OCI-LY3 (cell line): ENCODE results near the gene DTNBP1.

Experiments
- EZH2phosphoT487 ChIP-seq: fragments of 200-600 bp; shearing (Covaris generic); IDR thresholded peaks from 2 replicates; pipeline ENCODE4 v1.6.1; 2018; ENCODE audit warnings: antibody characterized with exemption, mixed run types, low read depth
- TF ChIP-seq, protein P1 (sequence below): fragments of 200-600, 300-600 bp; sonication (generic); IDR thresholded peaks from 2 replicates; pipeline ENCODE4 v1.5.1; 2014; ENCODE audit warnings: antibody characterized with exemption, low read length, low read depth

DNA sequence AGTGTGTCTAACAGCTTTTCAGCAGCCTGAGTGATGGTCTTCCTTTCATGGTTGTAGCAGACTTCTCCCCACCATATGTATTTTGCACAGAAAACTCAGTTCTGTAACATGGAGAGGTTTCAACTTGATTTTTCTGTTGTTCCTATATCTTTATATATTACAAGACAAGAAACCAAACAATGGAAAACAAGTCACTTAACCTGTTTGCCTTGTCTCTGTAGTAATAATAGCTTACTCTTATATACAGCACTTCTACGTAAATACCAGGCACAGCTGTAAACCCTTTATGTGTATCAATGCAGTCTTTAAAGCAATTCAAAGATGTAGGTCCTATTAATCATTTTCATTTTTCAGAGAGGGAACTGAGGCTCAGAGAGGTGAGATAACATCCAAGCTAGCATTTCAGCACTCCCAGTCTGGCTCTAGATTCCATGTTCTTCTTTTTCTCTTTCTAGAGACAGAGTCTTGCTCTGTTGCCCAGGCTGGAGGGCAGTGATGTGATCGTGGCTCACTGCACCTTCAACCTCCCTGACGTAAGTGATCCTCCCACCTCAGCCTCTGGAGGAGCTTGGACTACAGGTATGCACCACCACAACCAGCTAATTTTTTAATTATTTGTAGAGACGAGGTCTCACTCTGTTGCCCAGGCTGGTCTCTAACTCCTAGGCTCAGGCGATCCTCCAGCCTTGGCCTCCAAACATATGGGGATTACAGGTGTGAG is 90.4 kb downstream of the DTNBP1 start:
- TF ChIP-seq, protein P1, sequence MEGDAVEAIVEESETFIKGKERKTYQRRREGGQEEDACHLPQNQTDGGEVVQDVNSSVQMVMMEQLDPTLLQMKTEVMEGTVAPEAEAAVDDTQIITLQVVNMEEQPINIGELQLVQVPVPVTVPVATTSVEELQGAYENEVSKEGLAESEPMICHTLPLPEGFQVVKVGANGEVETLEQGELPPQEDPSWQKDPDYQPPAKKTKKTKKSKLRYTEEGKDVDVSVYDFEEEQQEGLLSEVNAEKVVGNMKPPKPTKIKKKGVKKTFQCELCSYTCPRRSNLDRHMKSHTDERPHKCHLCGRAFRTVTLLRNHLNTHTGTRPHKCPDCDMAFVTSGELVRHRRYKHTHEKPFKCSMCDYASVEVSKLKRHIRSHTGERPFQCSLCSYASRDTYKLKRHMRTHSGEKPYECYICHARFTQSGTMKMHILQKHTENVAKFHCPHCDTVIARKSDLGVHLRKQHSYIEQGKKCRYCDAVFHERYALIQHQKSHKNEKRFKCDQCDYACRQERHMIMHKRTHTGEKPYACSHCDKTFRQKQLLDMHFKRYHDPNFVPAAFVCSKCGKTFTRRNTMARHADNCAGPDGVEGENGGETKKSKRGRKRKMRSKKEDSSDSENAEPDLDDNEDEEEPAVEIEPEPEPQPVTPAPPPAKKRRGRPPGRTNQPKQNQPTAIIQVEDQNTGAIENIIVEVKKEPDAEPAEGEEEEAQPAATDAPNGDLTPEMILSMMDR, result no peak
- no peak for TF ChIP-seq EZH2phosphoT487
